ENCODE results near the gene NCOA7.

NCOA7 gene

DNA sequence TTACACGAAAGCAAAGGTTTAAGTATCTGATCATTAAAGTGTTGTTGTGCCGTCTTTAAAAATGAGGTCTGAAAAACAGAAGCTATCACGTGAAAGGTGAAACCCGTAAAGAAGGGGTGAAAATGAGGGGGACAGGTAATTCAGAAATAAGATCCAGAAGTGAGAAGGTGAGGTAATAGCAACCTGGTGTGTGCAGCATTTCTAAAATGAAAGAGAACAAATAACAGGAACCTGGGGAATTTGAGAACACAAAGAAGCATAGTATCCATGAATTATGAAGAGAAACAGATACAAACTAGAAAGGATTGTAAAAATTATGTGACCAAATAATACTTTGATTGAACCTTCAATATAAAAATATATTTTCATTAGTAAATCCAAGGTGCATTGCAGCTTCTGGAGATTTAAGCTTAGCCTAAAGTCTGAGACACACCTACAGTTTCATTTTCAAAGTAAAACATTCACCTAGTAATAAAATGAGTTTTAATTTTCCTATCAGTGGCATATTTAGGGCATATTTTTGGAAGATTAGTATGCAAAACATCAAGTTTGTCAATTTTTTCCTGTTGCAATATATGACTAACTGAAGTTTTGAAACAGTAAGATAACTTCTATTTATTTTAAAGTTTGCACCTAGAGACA lies 39.9 kb upstream of the NCOA7 start:
- H3K4me3 ChIP-seq (replicated peaks; ENCODE audit: insufficient read depth, low read length), result no peak overlapping the region
- no peak overlapping the region for H3K27ac ChIP-seq (replicated peaks)
- TF ChIP-seq POLR2AphosphoS5 (IDR thresholded peaks at IDR 0.05; ENCODE audit: low read depth) (no peak), REST (IDR thresholded peaks at IDR 0.05; ENCODE audit: insufficient replicate concordance, low read depth) (no peak), SPI1 (IDR thresholded peaks at IDR 0.05; ENCODE audit: borderline replicate concordance, low read depth) (no peak), GABPA (IDR thresholded peaks at IDR 0.05; ENCODE audit: low read depth) (no peak), CTCF (IDR thresholded peaks at IDR 0.05; ENCODE audit: insufficient read depth, low read length) (no peak)
- DNase-seq (ENCODE audit: low read depth in 1 of 2, low spot score in 1 of 2), result no peak
- H3K27me3 ChIP-seq (ENCODE audit: insufficient read depth, poor library complexity, severe bottlenecking), result peaks cover 60% of the 10 kb centered on the region

DNA sequence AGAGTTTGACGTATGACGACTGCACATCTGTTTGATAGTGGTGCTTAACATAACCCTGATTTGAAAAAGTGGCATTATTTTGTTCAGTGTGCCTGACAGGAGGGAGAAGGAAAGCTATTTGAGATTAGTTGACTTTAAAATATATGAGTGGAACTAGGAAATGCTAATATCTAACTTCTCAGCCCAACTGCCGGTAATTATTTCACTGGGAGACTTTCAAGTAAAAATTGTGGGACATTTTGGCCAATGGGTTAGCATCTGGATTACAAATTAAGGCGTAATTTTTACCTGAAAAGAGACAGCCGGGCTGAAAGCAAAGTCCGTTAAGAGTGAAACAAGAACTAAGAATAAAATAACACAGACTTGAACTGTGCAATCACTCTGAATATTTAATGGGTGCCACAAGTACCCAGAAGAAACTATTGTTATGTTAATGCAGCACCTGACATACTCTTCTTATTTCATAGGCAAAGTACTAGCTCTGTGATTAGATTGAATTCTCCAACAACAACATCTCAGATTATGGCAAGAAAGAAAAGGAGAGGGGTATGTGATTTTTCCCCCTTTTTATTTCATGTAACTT lies 39.3 kb upstream of the NCOA7 start:
- no peak for TF ChIP-seq SPI1 (IDR thresholded peaks at IDR 0.05; ENCODE audit: borderline replicate concordance, low read depth)
- no peak for DNase-seq (ENCODE audit: low read depth in 1 of 2, low spot score in 1 of 2)
- no peak overlapping the region for H3K27ac ChIP-seq (replicated peaks)
- H3K4me3 ChIP-seq (replicated peaks; ENCODE audit: insufficient read depth, low read length), result no peak overlapping the region
- H3K27me3 ChIP-seq (ENCODE audit: insufficient read depth, poor library complexity, severe bottlenecking), result peaks cover 54% of the 10 kb centered on the region

GRCh38 chr6:125752773-125753172 lies 38.0 kb upstream of the NCOA7 start:
- DNase-seq (ENCODE audit: low read depth in 1 of 2, low spot score in 1 of 2), result no peak
- H3K4me3 ChIP-seq (replicated peaks; ENCODE audit: insufficient read depth, low read length), result no peak overlapping the region
- H3K27me3 ChIP-seq (ENCODE audit: insufficient read depth, poor library complexity, severe bottlenecking), result peaks cover 42% of the 10 kb centered on the region
- H3K27ac ChIP-seq (replicated peaks), result no peak overlapping the region
- TF ChIP-seq CTCF (IDR thresholded peaks at IDR 0.05; ENCODE audit: insufficient read depth, low read length) (no peak), REST (IDR thresholded peaks at IDR 0.05; ENCODE audit: insufficient replicate concordance, low read depth) (no peak), POLR2AphosphoS5 (IDR thresholded peaks at IDR 0.05; ENCODE audit: low read depth) (no peak), GABPA (IDR thresholded peaks at IDR 0.05; ENCODE audit: low read depth) (no peak), SPI1 (IDR thresholded peaks at IDR 0.05; ENCODE audit: borderline replicate concordance, low read depth) (no peak)

- H3K4me3 ChIP-seq (replicated peaks; ENCODE audit: insufficient read depth, low read length), result no peak overlapping the region
- no peak overlapping the region for H3K27ac ChIP-seq (replicated peaks)
- peaks cover 36% of the 10 kb centered on the region for H3K27me3 ChIP-seq (ENCODE audit: insufficient read depth, poor library complexity, severe bottlenecking)
- no peak for DNase-seq (ENCODE audit: low read depth in 1 of 2, low spot score in 1 of 2)
- TF ChIP-seq POLR2AphosphoS5 (IDR thresholded peaks at IDR 0.05; ENCODE audit: low read depth) (no peak), SPI1 (IDR thresholded peaks at IDR 0.05; ENCODE audit: borderline replicate concordance, low read depth) (no peak), CTCF (IDR thresholded peaks at IDR 0.05; ENCODE audit: insufficient read depth, low read length) (no peak), GABPA (IDR thresholded peaks at IDR 0.05; ENCODE audit: low read depth) (no peak), REST (IDR thresholded peaks at IDR 0.05; ENCODE audit: insufficient replicate concordance, low read depth) (no peak)
Observed at GRCh38 chr6:125753218-125753936, 37.4 kb upstream of the NCOA7 start.

Data from HL-60 (cell line).